Head of caudate nucleus (tissue), 42 donors: Measurements from ENCODE around the gene PCDHA5.
"Not testable (repeated sequence)": the region's sequence is repeated elsewhere in the genome, so short reads cannot be mapped to it uniquely, and the experiment has no call there.

Source experiments
- DNase-seq, 42 donors: peaks; one replicate each; pipeline versions ENCODE4 v3.0.0 to v3.0.0-alpha.2; 2020 to 2021; ENCODE audit warnings: mixed read lengths in 7 of 42
- intact Hi-C: fragments of 100-400 bp; cut with DNase I; formaldehyde crosslinking; loops from one replicate; pipeline ENCODE4 v1.15.0; 2022

Gene PCDHA5

DNA sequence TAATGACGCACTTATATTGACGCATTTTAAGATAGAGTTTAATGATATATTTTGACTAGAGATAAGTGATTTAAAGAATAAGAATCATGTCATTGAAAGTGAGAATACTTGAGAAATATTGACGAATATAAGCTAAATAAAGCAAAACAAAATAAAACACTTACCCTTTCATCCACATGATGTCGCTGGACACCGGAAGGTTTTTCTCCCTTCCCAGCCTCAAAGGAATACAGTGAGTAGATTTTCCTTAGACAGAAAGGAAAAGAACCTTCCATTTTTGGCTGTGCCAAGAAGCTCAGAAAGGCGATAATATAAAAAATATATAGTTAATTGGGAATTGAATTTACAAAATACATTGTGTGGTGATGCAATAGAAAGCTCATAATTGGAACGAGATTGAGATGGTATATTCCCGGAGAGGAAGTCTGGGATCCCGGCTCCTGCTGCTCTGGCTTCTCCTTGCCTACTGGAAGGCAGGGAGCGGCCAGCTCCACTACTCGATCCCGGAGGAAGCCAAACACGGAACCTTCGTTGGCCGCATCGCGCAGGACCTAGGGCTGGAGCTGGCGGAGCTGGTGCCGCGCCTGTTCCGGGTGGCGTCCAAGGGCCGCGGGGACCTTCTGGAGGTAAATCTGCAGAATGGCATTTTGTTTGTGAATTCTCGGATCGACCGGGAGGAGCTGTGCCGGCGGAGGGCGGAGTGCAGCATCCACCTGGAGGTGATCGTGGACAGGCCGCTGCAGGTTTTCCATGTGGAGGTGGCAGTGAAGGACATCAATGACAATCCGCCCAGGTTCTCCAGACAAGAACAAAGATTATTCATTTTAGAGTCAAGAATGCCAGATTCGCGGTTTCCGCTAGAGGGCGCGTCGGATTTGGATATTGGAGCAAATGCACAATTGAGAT lies at the start of gene PCDHA5:
PCDHA5 (plus strand) TSS at position 239 of the 906 bp plus-strand sequence.
- intact Hi-C loops = no loop called here
- peak in 26 of 42 donors; percentile 22 to 79 (median 49) for DNase-seq

DNA sequence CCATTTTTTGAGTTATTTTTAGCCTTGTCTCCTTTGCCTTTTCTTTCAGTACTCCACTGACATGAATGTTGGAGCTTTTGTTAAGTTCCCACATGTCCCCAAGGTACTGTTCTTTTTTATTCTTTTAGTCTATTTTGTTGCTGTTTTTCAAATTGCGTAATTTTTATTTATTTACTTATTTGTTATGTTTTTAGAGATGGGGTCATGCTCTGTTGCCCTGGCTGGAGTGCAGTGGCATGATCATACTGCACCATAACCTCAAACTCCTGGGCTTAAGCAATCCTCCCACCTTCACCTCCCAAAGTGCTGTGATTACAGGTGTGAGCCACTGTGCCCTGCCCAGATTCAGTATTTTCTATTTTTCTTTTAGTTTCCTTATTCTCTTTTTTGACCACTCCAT lies 40.9 kb upstream of the PCDHA5 start:
- intact Hi-C loops = no loop called here
- DNase-seq = no peak

- intact Hi-C loops = no loop called here
- peak in 3 of 42 donors; percentile 10 to 36 (median 25) for DNase-seq
These were observed 35.3 kb upstream of the PCDHA5 start, which contains the start of gene PCDHA1 for GRCh38 chr5:140785905-140786686. Gene PCDHA1, plus strand, starts transcription at chr5:140786140.

GRCh38 chr5:140787422-140787821 lies 34.0 kb upstream of the PCDHA5 start:
- intact Hi-C loops, DNase-seq: not testable (repeated sequence)

GRCh38 chr5:140787849-140788504 lies 33.4 kb upstream of the PCDHA5 start:
- DNase-seq, intact Hi-C loops: not testable (repeated sequence)

DNA sequence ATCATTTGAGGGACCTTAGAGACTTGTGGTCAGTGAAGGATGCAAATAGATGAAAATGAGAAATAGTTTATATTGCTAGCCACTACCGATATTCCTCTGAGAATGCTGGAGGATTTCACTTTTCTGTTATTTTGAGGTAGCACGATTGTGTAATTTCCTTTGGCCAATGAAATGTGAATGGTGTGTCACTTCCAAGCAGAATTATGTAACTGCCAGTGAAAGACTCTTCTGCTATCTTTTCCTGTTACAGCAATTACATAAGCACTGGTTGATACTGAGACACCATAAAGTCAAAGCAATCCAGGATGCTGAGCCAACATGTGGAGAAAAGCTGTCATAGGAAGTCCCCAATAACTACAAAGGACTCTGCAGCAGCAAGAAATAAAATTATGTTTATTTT lies 30.3 kb upstream of the PCDHA5 start:
- intact Hi-C loops = no loop called here

DNA sequence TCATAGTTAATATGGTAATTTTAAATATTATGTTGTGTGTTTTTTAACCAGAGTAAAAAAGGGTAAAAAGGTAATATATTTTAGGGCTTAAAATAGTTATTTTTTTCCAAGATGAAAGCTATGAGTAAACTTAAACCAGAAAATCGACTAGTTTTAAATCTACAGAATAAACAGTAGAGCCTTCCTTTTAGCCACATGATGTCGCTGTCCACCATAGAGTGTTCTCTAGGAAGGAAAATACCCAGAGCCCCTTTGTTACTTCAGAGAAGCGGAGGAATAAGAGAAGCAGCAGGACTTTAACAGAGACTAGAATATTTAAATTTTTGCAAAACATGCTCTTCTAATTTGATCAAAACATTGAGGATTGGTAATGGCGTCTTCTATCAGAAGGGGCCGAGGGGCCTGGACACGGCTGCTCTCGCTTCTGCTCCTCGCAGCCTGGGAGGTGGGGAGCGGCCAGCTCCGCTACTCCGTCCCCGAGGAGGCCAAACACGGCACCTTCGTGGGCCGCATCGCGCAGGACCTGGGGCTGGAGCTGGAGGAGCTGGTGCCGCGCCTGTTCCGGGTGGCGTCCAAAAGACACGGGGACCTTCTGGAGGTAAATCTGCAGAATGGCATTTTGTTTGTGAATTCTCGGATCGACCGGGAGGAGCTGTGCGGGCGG lies 26.7 kb upstream of the PCDHA5 start, which contains the start of gene PCDHA2:
PCDHA2 (plus strand) TSS at position 258 of the 664 bp plus-strand sequence.
- intact Hi-C loops = no loop called here
- peak in 5 of 42 donors; percentile 25 to 60 (median 27) for DNase-seq

More for the DNA sequence above, 30.3 kb upstream of the PCDHA5 start:
- no peak for DNase-seq

- peak in 4 of 42 donors; percentile 13 to 53 (median 36) for DNase-seq
- intact Hi-C loops = no loop called here
These were observed 26.2 kb upstream of the PCDHA5 start for GRCh38 chr5:140795259-140795641.

DNA sequence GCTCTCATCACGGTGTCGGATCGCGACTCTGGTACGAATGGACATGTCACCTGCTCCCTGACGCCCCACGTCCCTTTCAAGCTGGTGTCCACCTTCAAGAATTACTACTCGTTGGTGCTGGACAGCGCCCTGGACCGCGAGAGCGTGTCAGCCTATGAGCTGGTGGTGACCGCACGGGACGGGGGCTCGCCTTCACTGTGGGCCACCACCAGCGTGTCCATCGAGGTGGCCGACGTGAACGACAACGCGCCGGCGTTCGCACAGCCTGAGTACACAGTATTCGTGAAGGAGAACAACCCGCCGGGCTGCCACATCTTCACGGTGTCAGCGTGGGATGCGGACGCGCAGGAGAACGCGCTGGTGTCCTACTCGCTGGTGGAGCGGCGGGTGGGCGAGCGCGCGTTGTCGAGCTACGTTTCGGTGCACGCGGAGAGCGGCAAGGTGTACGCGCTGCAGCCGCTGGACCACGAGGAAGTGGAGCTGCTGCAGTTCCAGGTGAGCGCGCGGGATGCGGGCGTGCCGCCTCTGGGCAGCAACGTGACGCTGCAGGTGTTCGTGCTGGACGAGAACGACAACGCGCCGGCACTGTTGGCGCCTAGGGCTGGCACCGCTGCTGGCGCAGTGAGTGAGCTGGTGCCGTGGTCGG lies 25.2 kb upstream of the PCDHA5 start:
- intact Hi-C loops, DNase-seq: not testable (repeated sequence)

- intact Hi-C loops = no loop called here
- no peak for DNase-seq
These were observed 24.7 kb upstream of the PCDHA5 start for GRCh38 chr5:140796718-140797095.

DNA sequence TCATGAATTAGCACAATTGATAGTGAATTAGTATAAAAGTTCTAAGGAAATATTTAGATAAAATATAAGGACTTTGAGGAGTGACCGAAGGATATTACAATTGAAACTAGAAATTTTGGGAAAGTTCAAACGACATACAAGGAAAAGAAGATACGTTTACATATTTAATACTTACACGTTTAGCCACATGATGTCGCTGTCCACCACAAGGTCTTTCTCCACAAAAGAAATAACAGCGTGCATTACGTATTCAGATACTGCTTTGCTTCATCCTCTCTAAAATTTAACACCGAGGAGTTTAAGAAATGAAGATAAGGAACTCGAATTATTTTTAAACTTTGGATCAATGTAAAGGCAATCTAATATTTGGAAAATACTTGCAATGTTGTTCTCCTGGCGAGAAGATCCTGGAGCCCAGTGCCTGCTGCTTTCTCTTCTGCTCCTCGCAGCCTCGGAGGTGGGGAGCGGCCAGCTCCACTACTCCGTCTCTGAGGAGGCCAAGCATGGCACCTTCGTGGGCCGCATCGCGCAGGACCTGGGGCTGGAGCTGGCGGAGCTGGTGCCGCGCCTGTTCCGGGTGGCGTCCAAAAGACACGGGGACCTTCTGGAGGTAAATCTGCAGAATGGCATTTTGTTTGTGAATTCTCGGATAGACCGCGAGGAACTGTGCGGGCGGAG lies 20.5 kb upstream of the PCDHA5 start, which contains the start of gene PCDHA3:
PCDHA3 (plus strand) TSS at position 242 of the 678 bp plus-strand sequence.
- DNase-seq = peak in 5 of 42 donors; percentile 31 to 79 (median 50)
- intact Hi-C loops = no loop called here

DNA sequence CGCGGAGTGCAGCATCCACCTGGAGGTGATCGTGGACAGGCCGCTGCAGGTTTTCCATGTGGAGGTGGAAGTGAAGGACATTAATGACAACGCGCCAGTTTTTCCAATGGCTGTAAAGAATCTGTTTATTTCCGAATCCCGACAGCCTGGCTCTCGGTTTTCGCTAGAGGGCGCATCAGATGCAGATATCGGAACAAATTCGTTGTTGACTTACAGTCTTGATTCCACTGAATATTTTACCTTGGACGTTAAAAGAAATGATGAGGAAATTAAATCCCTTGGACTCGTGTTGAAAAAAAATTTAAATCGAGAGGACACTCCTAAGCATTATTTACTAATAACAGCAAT lies 19.9 kb upstream of the PCDHA5 start:
- intact Hi-C loops = no loop called here
- peak in 24 of 42 donors; percentile 26 to 80 (median 46) for DNase-seq

GRCh38 chr5:140802381-140802780 lies 19.0 kb upstream of the PCDHA5 start:
- intact Hi-C loops, DNase-seq: not testable (repeated sequence)

- intact Hi-C loops = no loop called here
- no peak for DNase-seq
These were observed 18.6 kb upstream of the PCDHA5 start for GRCh38 chr5:140802781-140803271.

- intact Hi-C loops = no loop called here
- peak in 40 of 42 donors; percentile 32 to 88 (median 66) for DNase-seq
These were observed 14.3 kb upstream of the PCDHA5 start, which contains the start of gene PCDHA4 for GRCh38 chr5:140806834-140807775. Gene PCDHA4, plus strand, starts transcription at chr5:140807068.

GRCh38 chr5:140808241-140808888 lies 13.0 kb upstream of the PCDHA5 start:
- DNase-seq, intact Hi-C loops: not testable (repeated sequence)
